K562 (cell line): ENCODE results near the gene COL5A1.
"Not testable (repeated sequence)": the region's sequence is repeated elsewhere in the genome, so short reads cannot be mapped to it uniquely, and the experiment has no call there.

Experiments used
- CTCF ChIP-seq, 3 experiments: IDR thresholded peaks in 2 of 3; conservative IDR thresholded peaks in 1 of 3; 2 replicates each; pipeline ENCODE4 v1.5.1; 2011 to 2012; ENCODE audit warnings: low read length in 3 of 3, mild to moderate bottlenecking in 3 of 3, control low read depth in 2 of 3, improper control_type of control experiment in 1 of 3, inconsistent platforms in 1 of 3, low read depth in 1 of 3, mixed read lengths in 1 of 3, moderate library complexity in 1 of 3; ENCODE audit not compliant: insufficient read depth in 2 of 3
- FOSL1 ChIP-seq: fragments of 200-800 bp; sonication (Bioruptor generic); conservative IDR thresholded peaks from 2 replicates; pipeline ENCODE4 v1.6.1; 2016; ENCODE audit warnings: missing genetic modification characterization, missing compliant biosample characterization
- FOXA3 ChIP-seq, 2 experiments: fragments of 450-650 bp in 1 of 2; sonication (generic) in 1 of 2; formaldehyde crosslinking; IDR thresholded peaks in 1 of 2; conservative IDR thresholded peaks in 1 of 2; 2 replicates each; pipeline versions ENCODE4 v1.4.0 to v1.8.0; 2020 to 2022; ENCODE audit warnings: mild to moderate bottlenecking in 2 of 2, missing genetic modification reagents in 1 of 2
- KDM1A ChIP-seq, 2 experiments: fragments of 450-650 bp; IDR thresholded peaks; 2 replicates each; pipeline ENCODE4 v1.6.1; 2016; ENCODE audit warnings: mild to moderate bottlenecking in 2 of 2
- NFXL1 ChIP-seq: fragments of 450-650 bp; formaldehyde crosslinking; IDR thresholded peaks from 2 replicates; pipeline ENCODE4 v1.4.0; 2021; ENCODE audit warnings: mild to moderate bottlenecking
- NFYB ChIP-seq: IDR thresholded peaks from 2 replicates; pipeline ENCODE4 v1.6.1; 2011; ENCODE audit warnings: mild to moderate bottlenecking, moderate library complexity; ENCODE audit not compliant: insufficient read length; ENCODE audit errors: extremely low read depth
- RBM39 ChIP-seq: fragments of 200-400 bp; formaldehyde crosslinking; optimal IDR thresholded peaks from 2 replicates; pipeline ENCODE3; 2018; ENCODE audit warnings: low read depth, low read length
- SREBF1 ChIP-seq: fragments of 150-350 bp; IDR thresholded peaks from 2 replicates; pipeline ENCODE4 v1.6.1; 2014; ENCODE audit warnings: antibody characterized with exemption, low read depth, low read length, borderline replicate concordance

DNA sequence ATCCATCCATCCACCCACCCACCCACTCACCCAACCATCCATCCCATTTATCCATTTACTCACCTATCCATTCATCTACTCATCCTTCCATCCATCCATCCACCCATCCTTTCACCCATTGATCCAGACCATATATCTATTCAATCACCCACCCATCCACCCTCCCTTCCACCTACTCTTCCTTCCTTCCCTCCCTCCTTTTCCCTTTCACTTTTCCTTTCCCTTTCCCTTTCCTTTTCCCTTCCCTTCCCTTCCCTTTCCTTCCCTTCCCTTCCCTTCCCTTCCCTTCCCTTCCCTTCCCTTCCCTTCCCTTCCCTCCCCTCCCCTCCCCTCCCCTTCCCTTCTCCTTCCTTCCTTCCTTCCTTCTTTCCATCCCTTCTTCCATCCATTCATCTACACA is 27.4 kb downstream of the COL5A1 start:
- not testable (repeated sequence) for TF ChIP-seq SREBF1; CTCF (IDR thresholded peaks at IDR 0.05 in 2 of 3, conservative IDR thresholded peaks at IDR 0.05 in 1 of 3; ENCODE audit: insufficient read depth in 2 of 3, low read depth in 1 of 3, low read length in 3 of 3); FOSL1; FOXA3 (CRISPR knock-in tag; conservative IDR thresholded peaks at IDR 0.05 in 1 of 2, IDR thresholded peaks at IDR 0.05 in 1 of 2); RBM39; NFXL1; KDM1A (IDR thresholded peaks at IDR 0.05); NFYB
